Sigmoid colon (tissue), 7 donors: Measurements from ENCODE around the gene DPF1. TPM values are rescaled to one million over a fixed set of nuclear protein-coding genes. Genes with fewer than 3 reads are reported as not detected.

Experiments
- DNase-seq: peaks from one replicate; pipeline ENCODE4 v3.0.0-alpha.2; 2019
- H3K27ac ChIP-seq, 4 donors: fragments of 200-600 bp; sonication (generic); one replicate each; pipeline ENCODE4 v1.5.1; 2016 to 2019; ENCODE audit warnings: mild to moderate bottlenecking in 1 of 4
- H3K27me3 ChIP-seq, 3 donors: fragments of 200-600 bp; sonication (generic); one replicate each; pipeline ENCODE4 v1.5.1; 2019; ENCODE audit warnings: mild to moderate bottlenecking in 1 of 3
- H3K36me3 ChIP-seq, 4 donors: fragments of 200-600 bp; sonication (generic); one replicate each; pipeline ENCODE4 v1.5.1; 2016 to 2019
- H3K4me1 ChIP-seq, 4 donors: fragments of 200-600 bp; sonication (generic); one replicate each; pipeline ENCODE4 v1.5.1; 2017 to 2019
- H3K4me3 ChIP-seq, 4 donors: fragments of 200-600 bp; sonication (generic); one replicate each; pipeline ENCODE4 v1.5.1; 2017 to 2019; ENCODE audit warnings: mild to moderate bottlenecking in 2 of 4, moderate library complexity in 1 of 4
- H3K9me3 ChIP-seq, 4 donors: fragments of 200-600 bp in 3 of 4; sonication (generic) in 3 of 4; one replicate each; pipeline versions ENCODE4 v1.5.1 to v1.6.1; 2013 to 2019
- CTCF ChIP-seq, 4 experiments: fragments of 450-650 bp in 3 of 4; fragments of 200-600 bp in 1 of 4; IDR thresholded peaks; one replicate each; pipeline ENCODE4 v1.5.1; 2016 to 2019; ENCODE audit warnings: antibody characterized with exemption in 4 of 4, mild to moderate bottlenecking in 3 of 4, moderate library complexity in 2 of 4
- EP300 ChIP-seq, 4 donors: sonication (generic); formaldehyde crosslinking; IDR thresholded peaks; one replicate each; pipeline ENCODE4 v1.6.1; 2017; ENCODE audit warnings: antibody characterized with exemption in 4 of 4
- POLR2A ChIP-seq, 2 donors: fragments of 450-650 bp; IDR thresholded peaks; one replicate each; pipeline ENCODE4 v1.6.1; 2016; ENCODE audit warnings: antibody characterized with exemption in 2 of 2, mild to moderate bottlenecking in 2 of 2, moderate library complexity in 2 of 2
- POLR2AphosphoS5 ChIP-seq, 4 donors: sonication (generic); formaldehyde crosslinking; IDR thresholded peaks; one replicate each; pipeline ENCODE4 v1.6.1; 2017; ENCODE audit warnings: antibody characterized with exemption in 4 of 4
- WGBS, 2 donors: extraction: QIAGEN DNeasy Blood & Tissue Kit; methylation state at CpG; one replicate each; pipeline ENCODE4 v1.1.7; 2013; 5-methylcytosine and 5-hydroxymethylcytosine counted together
- intact Hi-C: fragments of 100-400 bp; cut with DNase I; formaldehyde crosslinking; loops from one replicate; pipeline ENCODE4 v1.15.1; 2023
- polyA plus RNA-seq, 3 donors: library from polyadenylated mRNA; stranded (reverse); fragments of 200-250 nt; gene quantifications; one replicate each; pipeline ENCODE4 v1.2.3, GENCODE V29; 2013
- total RNA-seq, 4 donors: library from RNA; depleted of rRNA; stranded (reverse); fragments of >200 nt; gene quantifications; one replicate each; pipeline ENCODE4 v1.1.0, GENCODE V29; 2016
- donor health status: healthy with polysubstance abuse.
- donor health status: Bipolar disorder and iron deficiency.
- donor health status: healthy.

Gene DPF1
- total and polyA plus RNA-seq, 7 donors, result 0.12 to 1.4 TPM; not detected in 5

GRCh38 chr19:38245826-38246498 lies 21.9 kb upstream of the DPF1 start:
- 70 to 71% methylated on average over 14 of the region's 14 CpGs for WGBS, 2 donors
- intact Hi-C loops, result no loop called here
- peaks cover 0 to 66% (median 55%) of the 10 kb centered on the region in 4 donors for H3K4me1 ChIP-seq
- no peaks in the 10 kb centered on the region for H3K9me3 ChIP-seq
- H3K27me3 ChIP-seq, result no peaks in the 10 kb centered on the region
- no peak for DNase-seq
- TF ChIP-seq POLR2AphosphoS5 (IDR thresholded peaks at IDR 0.05) (peak in 1 of 4 donors; percentile 35), POLR2A (IDR thresholded peaks at IDR 0.05) (no peak)
- peak overlapping the region; percentile 70 to 94 (median 92) for H3K27ac ChIP-seq
- H3K4me3 ChIP-seq, result no peak overlapping the region
- peaks cover 0 to 5% (median 0%) of the 10 kb centered on the region in 4 donors for H3K36me3 ChIP-seq

GRCh38 chr19:38243279-38243673 lies 19.3 kb upstream of the DPF1 start:
- no peaks in the 10 kb centered on the region for H3K9me3 ChIP-seq
- peaks cover 0 to 47% (median 36%) of the 10 kb centered on the region in 4 donors for H3K4me1 ChIP-seq
- intact Hi-C loops, result loop anchor here (1.0 kb wide), 1 partner anchor 92 kb away; the partner anchor contains the start of gene CATSPERG
- H3K4me3 ChIP-seq, result peak overlapping the region in 2 of 4 donors; percentile 4 to 11
- H3K27ac ChIP-seq, result no peak overlapping the region
- TF ChIP-seq POLR2A (IDR thresholded peaks at IDR 0.05), result no peak
- TF ChIP-seq CTCF (IDR thresholded peaks at IDR 0.05), result no peak
- TF ChIP-seq POLR2AphosphoS5 (IDR thresholded peaks at IDR 0.05), result no peak
- no peak for TF ChIP-seq EP300 (IDR thresholded peaks at IDR 0.05)
- no peak for DNase-seq
- WGBS, 2 donors, result 41 to 72% methylated on average over 15 of the region's 15 CpGs
- H3K27me3 ChIP-seq, result no peaks in the 10 kb centered on the region
- peaks cover 0 to 4% (median 0%) of the 10 kb centered on the region in 4 donors for H3K36me3 ChIP-seq

DNA sequence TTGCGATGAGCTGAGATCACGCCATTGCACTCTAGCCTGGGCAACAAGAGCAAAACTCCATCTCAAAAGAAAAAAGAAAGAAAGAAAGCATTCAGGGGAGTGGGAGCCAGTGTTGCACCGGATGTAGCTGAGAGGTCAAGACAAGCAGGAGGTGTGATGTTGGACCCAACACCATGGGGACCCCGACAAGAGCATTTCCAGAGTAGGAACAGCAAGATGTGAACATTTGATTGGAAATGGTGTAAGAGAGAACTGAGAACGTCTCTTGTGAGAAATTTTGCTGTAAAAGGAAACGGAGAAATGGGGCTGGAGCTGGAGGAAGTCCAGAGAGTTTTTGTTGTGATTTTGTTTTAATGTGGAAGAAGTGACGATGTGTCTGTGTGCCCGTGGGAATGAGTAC lies 15.8 kb upstream of the DPF1 start:
- Histone ChIP-seq H3K4me1 (peaks cover 0 to 13% (median 9%) of the 10 kb centered on the region in 4 donors), H3K36me3 (no peaks in the 10 kb centered on the region), H3K27me3 (peaks cover 0 to 15% (median 5%) of the 10 kb centered on the region in 3 donors), H3K9me3 (no peaks in the 10 kb centered on the region), H3K4me3 (no peak overlapping the region), H3K27ac (no peak overlapping the region)
- TF ChIP-seq POLR2A (IDR thresholded peaks at IDR 0.05) (no peak), CTCF (IDR thresholded peaks at IDR 0.05) (no peak), POLR2AphosphoS5 (IDR thresholded peaks at IDR 0.05) (no peak), EP300 (IDR thresholded peaks at IDR 0.05) (no peak)
- WGBS, 2 donors, result 77 to 78% methylated on average over 8 of the region's 8 CpGs
- intact Hi-C loops, result no loop called here
- DNase-seq, result no peak

- H3K36me3 ChIP-seq, result no peaks in the 10 kb centered on the region
- H3K4me3 ChIP-seq, result no peak overlapping the region
- WGBS, 2 donors, result 88 to 93% methylated on average over 4 of the region's 4 CpGs
- no peak for DNase-seq
- no peak overlapping the region for H3K27ac ChIP-seq
- peaks cover 0 to under 1% (median 0%) of the 10 kb centered on the region in 4 donors for H3K4me1 ChIP-seq
- intact Hi-C loops, result no loop called here
- peaks cover 5 to 64% (median 46%) of the 10 kb centered on the region in 3 donors for H3K27me3 ChIP-seq
- TF ChIP-seq POLR2A (IDR thresholded peaks at IDR 0.05) (no peak), POLR2AphosphoS5 (IDR thresholded peaks at IDR 0.05) (no peak), CTCF (IDR thresholded peaks at IDR 0.05) (no peak), EP300 (IDR thresholded peaks at IDR 0.05) (no peak)
- H3K9me3 ChIP-seq, result no peaks in the 10 kb centered on the region
These were observed 10.6 kb upstream of the DPF1 start for GRCh38 chr19:38234615-38235014.

- H3K9me3 ChIP-seq, result no peaks in the 10 kb centered on the region
- DNase-seq, result peak; percentile 78
- 28 to 30% methylated on average over 7 of the region's 7 CpGs for WGBS, 2 donors
- intact Hi-C loops, result no loop called here
- TF ChIP-seq POLR2AphosphoS5 (IDR thresholded peaks at IDR 0.05) (no peak), EP300 (IDR thresholded peaks at IDR 0.05) (no peak), POLR2A (IDR thresholded peaks at IDR 0.05) (no peak), CTCF (IDR thresholded peaks at IDR 0.05) (peak in 3 of 4 experiments; percentile 61 to 70 (median 67))
- H3K4me3 ChIP-seq, result no peak overlapping the region
- H3K27me3 ChIP-seq, result peaks cover 10 to 72% (median 52%) of the 10 kb centered on the region in 3 donors
- no peak overlapping the region for H3K27ac ChIP-seq
- H3K36me3 ChIP-seq, result no peaks in the 10 kb centered on the region
- H3K4me1 ChIP-seq, result peaks cover 0 to 9% (median 6%) of the 10 kb centered on the region in 4 donors
These were observed 9.8 kb upstream of the DPF1 start for GRCh38 chr19:38233740-38234251.
